Astrocyte (in vitro differentiated cells and primary cell): Measurements from ENCODE around the gene NMNAT3.

Experiments used
- CTCF ChIP-seq: IDR thresholded peaks from 2 replicates; pipeline ENCODE4 v1.5.1; 2011; ENCODE audit warnings: low read depth, mild to moderate bottlenecking, inconsistent platforms, low read length, moderate library complexity; ENCODE audit not compliant: insufficient read depth
- EZH2 ChIP-seq: IDR thresholded peaks from 2 replicates; pipeline ENCODE4 v1.6.1; 2012; ENCODE audit warnings: mild to moderate bottlenecking, low read length, inconsistent platforms; ENCODE audit not compliant: insufficient read depth

- no peak for TF ChIP-seq CTCF
- no peak for TF ChIP-seq EZH2
Measured at GRCh38 chr3:139607257-139608107, 70.3 kb downstream of the NMNAT3 start.
